ENCODE measurements around the gene PCGF2. TPM values are rescaled to one million over a fixed set of nuclear protein-coding genes. Genes with fewer than 3 reads are reported as not detected.
"Not testable (repeated sequence)": the region's sequence is repeated elsewhere in the genome, so short reads cannot be mapped to it uniquely, and the experiment has no call there.

Gene PCGF2
- 3.2 and 5.6 TPM in 2 replicates for total RNA-seq

GRCh38 chr17:38748149-38748891, at the start of gene PCGF2:
Gene PCGF2 (minus strand): TSS chr17:38748336. CDS start chr17:38740402, 7,934 bp downstream.
- DNase-seq (ENCODE audit: low read depth in 2 of 2): peak in 1 of 2 donors; percentile 86

GRCh38 chr17:38797828-38798227, 49.7 kb upstream of the PCGF2 start:
- no peak for DNase-seq (ENCODE audit: low read depth in 2 of 2)

- DNase-seq (ENCODE audit: low read depth in 2 of 2): no peak
Measured at GRCh38 chr17:38797158-38797490, 49.0 kb upstream of the PCGF2 start.

- no peak for DNase-seq (ENCODE audit: low read depth in 2 of 2)
Measured at GRCh38 chr17:38796451-38797157, 48.5 kb upstream of the PCGF2 start.

DNA sequence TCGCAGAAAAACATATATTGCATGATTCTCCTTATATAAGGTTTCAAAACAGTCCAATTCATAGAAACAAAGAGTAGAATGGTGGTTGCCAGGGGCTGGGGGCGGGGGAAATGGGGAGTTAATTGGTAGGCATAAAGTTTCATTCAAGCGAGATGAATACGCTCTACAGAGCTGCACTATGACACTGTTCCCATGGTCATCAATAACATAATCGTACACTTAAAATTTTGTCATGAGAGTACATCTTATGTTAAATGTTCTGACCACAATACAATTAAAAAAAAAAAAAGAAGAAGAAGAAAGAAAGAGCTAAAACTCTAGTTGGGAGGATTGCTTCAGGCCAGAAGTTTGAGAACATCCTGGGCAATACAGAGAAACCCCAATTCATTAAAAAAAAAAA, 46.1 kb upstream of the PCGF2 start:
- no peak for DNase-seq (ENCODE audit: low read depth in 2 of 2)

- no peak for DNase-seq (ENCODE audit: low read depth in 2 of 2)
Measured at GRCh38 chr17:38791162-38791561, 43.0 kb upstream of the PCGF2 start.

GRCh38 chr17:38790148-38790707, 42.1 kb upstream of the PCGF2 start:
- DNase-seq (ENCODE audit: low read depth in 2 of 2): peak; percentile 27 to 66

GRCh38 chr17:38789185-38789584, 41.0 kb upstream of the PCGF2 start:
- DNase-seq (ENCODE audit: low read depth in 2 of 2): no peak

DNA sequence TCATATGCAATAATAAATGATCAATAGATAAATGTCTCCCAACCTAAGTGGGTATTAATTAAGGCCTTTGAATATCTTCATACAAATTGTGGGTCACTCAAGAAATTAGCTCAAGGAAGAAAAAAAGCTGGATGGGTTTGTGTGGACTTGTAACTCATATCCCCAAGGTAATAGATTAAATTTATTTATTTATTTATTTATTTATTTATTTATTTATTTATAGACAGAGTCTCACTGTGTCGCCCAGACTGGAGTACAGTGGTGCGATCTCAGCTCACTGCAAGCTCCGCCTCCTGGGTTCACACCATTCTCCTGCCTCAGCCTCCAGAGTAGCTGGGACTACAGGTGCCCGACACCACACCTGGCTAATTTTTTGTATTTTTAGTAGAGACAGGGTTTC, 39.9 kb upstream of the PCGF2 start:
- DNase-seq (ENCODE audit: low read depth in 2 of 2): not testable (repeated sequence)

DNA sequence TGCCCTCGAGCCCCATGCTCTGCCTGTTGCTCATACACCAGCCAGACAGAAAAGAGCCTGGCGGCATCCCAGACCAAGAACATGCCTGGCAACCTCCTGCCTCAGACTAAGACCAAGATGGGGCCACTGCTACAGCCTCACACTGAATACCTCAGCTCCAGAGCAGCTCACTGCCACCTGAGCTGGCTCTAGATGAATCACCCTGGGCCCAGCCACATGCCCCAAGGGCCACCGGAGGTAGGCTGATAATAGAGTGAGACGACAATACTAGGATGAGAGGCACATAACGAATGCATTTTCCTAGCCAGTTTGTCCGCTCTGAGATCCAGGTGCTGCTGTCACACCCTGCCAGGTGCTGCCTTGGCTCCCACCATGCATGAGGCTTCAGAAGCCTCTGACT, 38.2 kb upstream of the PCGF2 start:
- DNase-seq (ENCODE audit: low read depth in 2 of 2): no peak

GRCh38 chr17:38783227-38783626, 35.1 kb upstream of the PCGF2 start:
- DNase-seq (ENCODE audit: low read depth in 2 of 2): no peak

DNA sequence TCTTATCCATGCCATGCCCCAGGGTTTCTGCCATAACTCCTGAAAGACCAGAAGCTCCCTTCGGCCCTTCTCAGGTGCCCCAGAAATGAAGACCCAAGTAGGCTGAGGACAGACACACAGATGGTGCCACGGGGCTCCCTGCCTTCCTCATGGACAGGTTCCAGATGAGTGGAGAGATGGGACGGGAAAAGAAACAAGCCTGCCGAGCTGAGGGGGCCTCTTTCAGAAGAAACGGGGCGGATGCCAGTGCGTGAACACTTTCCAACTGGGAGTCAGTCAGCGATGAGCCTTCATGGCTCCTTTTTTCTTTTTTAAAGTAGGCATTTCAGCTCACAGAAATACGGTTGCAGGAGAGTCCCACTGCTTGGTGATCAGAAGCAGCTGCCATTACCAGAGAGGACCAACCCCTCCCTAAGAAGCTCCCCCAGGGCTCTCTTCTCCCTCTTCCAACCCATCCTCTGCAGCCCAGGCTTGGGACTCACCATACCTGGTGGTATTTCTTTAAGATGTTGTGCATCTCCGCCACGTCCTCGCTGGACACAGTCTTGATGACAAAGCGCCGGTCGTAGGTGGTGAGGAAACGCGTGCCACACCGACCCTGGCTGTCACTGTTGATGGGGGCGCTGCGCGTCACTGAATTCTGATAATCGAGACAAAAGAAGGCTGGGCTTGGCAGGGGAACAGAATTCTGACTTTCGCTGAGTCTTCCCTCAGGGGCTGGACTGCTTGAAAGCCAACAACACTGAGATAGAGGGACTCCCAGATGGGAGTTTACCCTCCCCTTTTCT, 32.0 kb upstream of the PCGF2 start:
- no peak for DNase-seq (ENCODE audit: low read depth in 2 of 2)

- no peak for DNase-seq (ENCODE audit: low read depth in 2 of 2)
Measured at GRCh38 chr17:38777641-38778250, 29.6 kb upstream of the PCGF2 start.

- DNase-seq (ENCODE audit: low read depth in 2 of 2): no peak
Measured at GRCh38 chr17:38773258-38773657, 25.1 kb upstream of the PCGF2 start.

DNA sequence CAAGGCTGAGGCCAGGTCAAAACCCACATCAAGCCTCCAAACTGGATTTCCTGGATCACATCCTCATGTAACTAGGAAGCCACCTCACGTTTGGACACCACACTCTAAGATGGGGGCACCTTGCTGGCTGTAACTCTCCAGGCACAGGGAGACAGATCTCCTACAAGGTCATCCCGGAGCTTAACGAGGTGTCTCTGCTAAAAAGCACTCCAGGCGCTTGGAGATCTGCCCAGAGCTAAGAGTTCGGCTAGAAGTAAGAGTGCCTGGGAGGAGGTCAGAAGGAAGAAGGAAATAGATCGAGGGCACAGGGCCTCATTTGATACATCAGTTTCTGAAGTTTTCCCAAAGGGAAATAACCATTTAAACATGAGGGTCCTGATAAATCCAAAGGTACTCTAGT, 20.3 kb upstream of the PCGF2 start:
- no peak for DNase-seq (ENCODE audit: low read depth in 2 of 2)

GRCh38 chr17:38766341-38766740, 18.2 kb upstream of the PCGF2 start:
- DNase-seq (ENCODE audit: low read depth in 2 of 2): no peak

- no peak for DNase-seq (ENCODE audit: low read depth in 2 of 2)
Measured at GRCh38 chr17:38762231-38762630, 14.1 kb upstream of the PCGF2 start.

DNA sequence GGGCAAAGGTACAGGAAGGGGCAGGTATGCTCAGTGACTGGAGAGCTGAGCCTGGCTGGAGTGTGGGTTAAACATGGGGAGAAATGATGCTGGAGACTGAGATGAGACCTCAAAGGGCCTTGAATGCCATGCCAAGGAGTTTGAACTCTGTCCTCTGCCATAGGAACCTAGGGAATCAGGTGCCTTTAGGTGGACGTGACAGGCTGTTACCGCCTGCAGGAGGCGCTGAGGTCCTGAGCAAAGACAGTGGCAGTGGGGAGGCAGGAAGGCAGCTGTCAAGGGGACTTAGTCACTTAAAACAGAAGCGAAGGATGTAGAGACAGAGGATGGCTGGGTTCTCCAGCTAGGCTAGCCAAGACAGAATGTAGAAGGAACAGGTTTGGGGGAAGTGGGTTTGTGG, 13.5 kb upstream of the PCGF2 start:
- DNase-seq (ENCODE audit: low read depth in 2 of 2): peak in 1 of 2 donors; percentile 64

DNA sequence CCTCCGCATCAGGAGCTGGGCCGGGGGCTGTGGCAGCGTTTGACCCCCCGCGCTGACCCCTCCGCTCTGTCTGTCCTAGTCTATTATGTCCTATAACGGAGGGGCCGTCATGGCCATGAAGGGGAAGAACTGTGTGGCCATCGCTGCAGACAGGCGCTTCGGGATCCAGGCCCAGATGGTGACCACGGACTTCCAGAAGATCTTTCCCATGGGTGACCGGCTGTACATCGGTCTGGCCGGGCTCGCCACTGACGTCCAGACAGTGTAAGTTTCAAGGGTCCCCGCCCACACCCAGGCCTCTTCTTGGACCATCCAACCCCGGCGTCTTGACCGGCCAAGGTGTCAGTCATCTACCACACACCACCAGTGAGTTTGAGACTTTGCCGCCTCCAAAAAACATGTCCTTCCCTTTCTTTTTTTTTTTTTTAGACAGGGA, 5.0 kb upstream of the PCGF2 start:
- DNase-seq (ENCODE audit: low read depth in 2 of 2): no peak

DNA sequence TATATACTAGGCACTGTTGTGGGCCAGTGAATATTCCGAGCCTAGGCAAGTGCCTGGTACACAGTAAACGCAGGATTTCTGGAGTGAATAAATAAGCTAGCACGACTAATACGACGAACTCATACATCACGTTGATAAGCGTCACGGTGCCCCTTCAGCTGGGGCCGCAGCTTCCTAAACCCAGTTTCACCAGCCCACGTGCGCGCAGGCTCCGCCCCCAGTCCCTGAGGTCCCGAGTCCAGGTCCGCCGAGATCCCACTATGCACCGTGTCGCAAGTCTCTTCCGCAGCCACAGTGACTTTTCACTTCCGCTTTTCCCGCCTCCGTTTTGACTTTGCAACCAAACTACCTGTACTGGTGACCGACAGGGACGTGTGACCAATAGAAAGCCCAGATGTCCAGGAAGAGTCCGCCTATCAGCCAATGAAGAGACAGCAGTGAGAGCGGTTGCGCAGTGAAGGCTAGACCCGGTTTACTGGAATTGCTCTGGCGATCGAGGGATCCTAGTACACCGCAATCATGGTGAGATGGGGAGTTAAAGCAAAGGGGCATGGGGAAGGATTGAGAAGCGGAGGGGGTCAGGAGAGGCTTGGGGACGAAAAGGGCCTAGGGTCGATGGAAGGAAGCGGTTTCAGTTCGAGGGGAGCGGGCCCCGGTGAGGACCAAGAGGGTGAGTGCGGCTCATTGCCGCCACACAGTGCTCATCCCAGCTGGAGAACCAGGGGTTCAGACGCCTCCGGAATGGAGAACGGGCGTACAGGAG, 4.4 kb upstream of the PCGF2 start, which contains the start of gene PSMB3:
Gene PSMB3, plus strand, starts transcription at position 434 of the 763 bp plus-strand sequence. Its CDS starts 86 bp downstream, at position 520.
- DNase-seq (ENCODE audit: low read depth in 2 of 2): peak; percentile 100
